ENCODE measurements around the gene PMEPA1.

GRCh38 chr20:57658447-57658832 lies 51.4 kb downstream of the PMEPA1 start:
- TF ChIP-seq CTCF (IDR thresholded peaks at IDR 0.05) = no peak
- TF ChIP-seq POLR2A (IDR thresholded peaks at IDR 0.05) = no peak
